Measurements from ENCODE around the gene ISCA2.

DNA sequence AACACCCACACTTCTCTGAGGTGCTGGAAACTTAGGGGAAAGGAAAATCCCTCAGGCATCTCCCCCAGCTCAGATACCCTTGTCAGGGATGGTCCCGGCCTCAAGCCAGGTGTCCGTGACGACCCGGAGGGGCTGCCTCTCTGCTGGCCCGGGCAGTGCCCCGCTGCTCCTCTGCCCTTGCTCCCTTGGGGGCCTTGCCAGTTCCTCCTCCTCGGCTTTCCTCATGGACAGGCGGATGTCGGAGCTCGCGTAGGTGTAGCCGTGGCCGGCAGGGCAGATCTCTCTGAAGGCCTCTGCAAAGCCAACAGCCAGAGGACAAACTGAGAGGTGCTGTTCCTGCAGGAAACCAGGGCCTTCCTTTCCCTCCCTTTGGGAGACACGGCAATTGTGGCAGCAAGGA lies 34.8 kb downstream of the ISCA2 start:
- TF ChIP-seq CTCF (IDR thresholded peaks at IDR 0.05) (no peak), EZH2 (IDR thresholded peaks at IDR 0.05; ENCODE audit: borderline replicate concordance, insufficient read depth, low read depth, low read length, poor library complexity, severe bottlenecking) (no peak)
